GM12873 (cell line): ENCODE results near the gene GPATCH8.

Source experiments
- TF ChIP-seq, protein P1 (sequence below): IDR thresholded peaks from 2 replicates; pipeline ENCODE4 v1.5.1; 2012; ENCODE audit warnings: low read depth, mild to moderate bottlenecking, moderate library complexity, low read length, control low read depth; ENCODE audit not compliant: insufficient read depth; ENCODE audit errors: missing control alignments

GPATCH8 gene

GRCh38 chr17:44465897-44466296 lies 37.3 kb downstream of the GPATCH8 start:
- TF ChIP-seq, protein P1, sequence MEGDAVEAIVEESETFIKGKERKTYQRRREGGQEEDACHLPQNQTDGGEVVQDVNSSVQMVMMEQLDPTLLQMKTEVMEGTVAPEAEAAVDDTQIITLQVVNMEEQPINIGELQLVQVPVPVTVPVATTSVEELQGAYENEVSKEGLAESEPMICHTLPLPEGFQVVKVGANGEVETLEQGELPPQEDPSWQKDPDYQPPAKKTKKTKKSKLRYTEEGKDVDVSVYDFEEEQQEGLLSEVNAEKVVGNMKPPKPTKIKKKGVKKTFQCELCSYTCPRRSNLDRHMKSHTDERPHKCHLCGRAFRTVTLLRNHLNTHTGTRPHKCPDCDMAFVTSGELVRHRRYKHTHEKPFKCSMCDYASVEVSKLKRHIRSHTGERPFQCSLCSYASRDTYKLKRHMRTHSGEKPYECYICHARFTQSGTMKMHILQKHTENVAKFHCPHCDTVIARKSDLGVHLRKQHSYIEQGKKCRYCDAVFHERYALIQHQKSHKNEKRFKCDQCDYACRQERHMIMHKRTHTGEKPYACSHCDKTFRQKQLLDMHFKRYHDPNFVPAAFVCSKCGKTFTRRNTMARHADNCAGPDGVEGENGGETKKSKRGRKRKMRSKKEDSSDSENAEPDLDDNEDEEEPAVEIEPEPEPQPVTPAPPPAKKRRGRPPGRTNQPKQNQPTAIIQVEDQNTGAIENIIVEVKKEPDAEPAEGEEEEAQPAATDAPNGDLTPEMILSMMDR: no peak

DNA sequence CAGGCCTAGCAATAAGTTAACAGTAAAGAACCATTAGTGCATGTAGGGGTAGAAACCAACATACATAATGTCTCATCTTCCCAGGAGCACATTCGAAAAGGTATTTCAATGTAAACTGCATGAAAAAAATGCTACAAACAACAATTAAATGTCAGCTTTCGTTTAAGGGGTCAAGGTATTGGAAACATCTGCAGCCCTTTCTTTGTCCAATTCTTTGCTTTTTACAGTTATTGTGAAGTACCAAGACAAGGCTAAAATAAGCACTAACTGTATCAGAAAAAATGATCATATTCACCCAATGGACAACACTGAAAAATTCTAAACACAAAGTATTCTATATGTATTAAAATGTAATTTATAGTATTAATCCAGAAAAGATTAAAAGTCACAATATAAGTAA lies 37.9 kb downstream of the GPATCH8 start:
- TF ChIP-seq, protein P1: no peak

DNA sequence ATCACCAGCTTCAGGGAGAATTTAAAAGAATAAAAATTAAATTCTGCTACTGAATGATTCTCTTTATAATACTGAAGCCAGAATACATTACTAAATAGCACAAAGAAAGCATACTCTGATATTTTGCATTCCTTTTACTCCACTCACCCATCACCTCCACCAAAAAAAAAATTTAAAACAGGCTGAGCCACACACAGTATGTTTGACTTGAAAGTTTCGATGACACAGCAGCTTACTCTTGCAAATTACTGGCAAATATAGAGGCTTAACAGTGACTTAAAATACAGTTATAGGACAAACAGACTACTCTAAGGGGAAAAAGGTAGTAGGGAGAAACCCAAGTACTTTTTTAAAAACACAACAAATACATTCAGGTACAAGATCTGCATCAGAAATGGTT lies 39.2 kb downstream of the GPATCH8 start:
- TF ChIP-seq, protein P1: no peak

GRCh38 chr17:44451832-44452231 lies 51.4 kb downstream of the GPATCH8 start:
- TF ChIP-seq, protein P1: no peak

DNA sequence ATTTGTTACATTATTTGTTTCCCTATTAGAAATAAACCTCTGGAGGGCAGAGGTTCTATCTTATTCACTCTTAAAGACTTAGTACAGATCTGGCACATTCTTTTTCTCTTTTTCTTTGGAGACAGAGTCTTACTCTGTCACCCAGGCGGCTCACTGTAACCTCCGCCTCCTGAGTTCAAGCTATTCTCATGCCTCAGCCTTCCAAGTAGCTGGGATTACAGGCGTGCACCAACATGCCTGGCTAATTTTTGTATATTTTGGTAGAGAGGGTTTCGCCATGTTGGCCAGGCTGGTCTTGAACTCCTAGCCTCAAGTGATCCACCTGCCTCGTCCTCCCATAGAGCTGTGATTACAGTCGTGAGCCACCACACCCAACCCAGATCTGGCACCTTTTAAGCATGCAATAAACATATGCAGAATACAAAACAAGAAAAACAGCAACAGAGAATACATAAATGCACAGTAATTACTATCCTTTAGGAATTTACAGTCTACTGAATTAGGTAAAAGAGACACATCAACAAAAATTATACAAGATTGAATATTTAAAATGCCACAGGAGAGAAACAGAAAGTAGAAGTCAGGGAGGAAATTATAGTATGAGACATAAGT lies 52.1 kb downstream of the GPATCH8 start:
- TF ChIP-seq, protein P1: no peak

GRCh38 chr17:44448412-44448811 lies 54.8 kb downstream of the GPATCH8 start:
- TF ChIP-seq, protein P1: no peak

DNA sequence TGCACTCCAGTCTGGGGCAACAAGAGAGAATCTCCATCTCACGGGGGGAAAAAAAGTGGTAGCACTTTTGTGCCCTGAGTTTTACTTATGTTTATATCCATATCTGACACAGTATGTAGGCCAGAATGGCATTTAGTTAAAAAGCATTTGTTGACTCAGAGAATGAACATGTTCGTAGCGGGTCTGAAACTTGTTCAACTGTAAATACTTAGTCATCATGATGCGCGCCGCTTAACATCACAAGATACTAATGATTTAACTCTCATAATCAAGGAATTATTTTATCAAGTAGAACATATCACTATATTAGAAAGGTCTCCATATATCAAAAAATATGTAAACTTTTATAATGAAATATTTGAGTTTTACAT lies 58.5 kb downstream of the GPATCH8 start:
- TF ChIP-seq, protein P1: no peak
